HepG2 (cell line): ENCODE data around the gene CHRD. TPM values are rescaled to one million over a fixed set of nuclear protein-coding genes. Genes with fewer than 3 reads are reported as not detected.

Source experiments
- ATAC-seq: fragments of 200-7000 bp; cut with Tn5 transposase; 3 replicates; pipeline ENCODE4 v1.9.1; 2020; ENCODE audit warnings: mild to moderate bottlenecking, moderate library complexity
- BruUV-seq: library from RNA; stranded (reverse); fragments of 400-500 nt; replicated peaks from 2 replicates; lab custom pipeline; 2021; lab: Mats Ljungman, UMichigan
- CTCF ChIA-PET: fragments of 300-600 bp; formaldehyde crosslinking; extraction: SDS; loops from one replicate; lab custom pipeline; 2021; ENCODE audit warnings: low total read pairs, inconsistent platforms, low intra/inter-chr PET ratio; lab: Yijun Ruan, JAX
- POLR2A ChIA-PET: fragments of 350-600 bp; sonication (Branson Sonifier 250); formaldehyde crosslinking; loops from one replicate; lab custom pipeline; 2020; ENCODE audit warnings: antibody characterized with exemption, inconsistent platforms; lab: Yijun Ruan, JAX
- DNase-seq: peaks from one replicate; pipeline ENCODE4 v3.0.0-alpha.2; 2015; ENCODE audit warnings: low spot score
- FAIRE-seq: peaks from 3 replicates; lab custom pipeline; 2011; peaks lifted over from hg19 to GRCh38; lab: Jason Lieb, UNC
- H2AFZ ChIP-seq: one replicate; pipeline ENCODE4 v1.6.1; 2011; ENCODE audit warnings: low read length, inconsistent platforms
- H3K27ac ChIP-seq: fragments of 300-600 bp; 3 replicates; pipeline ENCODE4 v1.8.0; 2011; ENCODE audit warnings: mixed run types, mild to moderate bottlenecking, mixed read lengths, low read length, inconsistent platforms; ENCODE audit not compliant: insufficient read depth; ENCODE audit errors: extremely low read length
- H3K27me3 ChIP-seq, 2 experiments: fragments of 200-600 bp in 1 of 2; 2 replicates in 1 of 2; 3 replicates in 1 of 2; pipeline versions ENCODE4 v1.6.0 to v1.8.0; 2011; ENCODE audit warnings: low read length in 2 of 2, mild to moderate bottlenecking in 2 of 2, moderate library complexity in 2 of 2, inconsistent platforms in 1 of 2; ENCODE audit not compliant: insufficient read depth in 2 of 2, control insufficient read depth in 1 of 2
- H3K36me3 ChIP-seq, 2 experiments: fragments of 200-600 bp in 1 of 2; replicated peaks in 1 of 2; 2 replicates in 1 of 2; 3 replicates in 1 of 2; pipeline versions ENCODE4 v1.5.1 to v1.8.0; 2011; ENCODE audit warnings: low read length in 2 of 2, inconsistent platforms in 1 of 2; ENCODE audit not compliant: insufficient read depth in 2 of 2, control insufficient read depth in 1 of 2
- H3K4me1 ChIP-seq: 2 replicates; pipeline ENCODE4 v1.5.1; 2012; ENCODE audit warnings: low read length, inconsistent platforms; ENCODE audit not compliant: insufficient read depth
- H3K4me2 ChIP-seq: 2 replicates; pipeline ENCODE4 v1.6.0; 2011; ENCODE audit warnings: low read depth, low read length, inconsistent platforms
- H3K4me3 ChIP-seq, 3 experiments: fragments of 200-600 bp in 1 of 3; sonication (generic), shearing (Covaris generic) in 1 of 3; replicated peaks in 1 of 3; 2 replicates each; pipeline ENCODE4 v1.5.1; 2011 to 2016; ENCODE audit warnings: low read length in 3 of 3, inconsistent platforms in 2 of 3, low read depth in 2 of 3, mild to moderate bottlenecking in 2 of 3, control low read depth in 1 of 3, mixed read lengths in 1 of 3; ENCODE audit not compliant: insufficient read depth in 1 of 3
- H3K79me2 ChIP-seq: one replicate; pipeline ENCODE4 v1.6.1; 2011; ENCODE audit warnings: low read length, inconsistent platforms; ENCODE audit not compliant: insufficient read depth
- H3K9ac ChIP-seq: 2 replicates; pipeline ENCODE4 v1.6.0; 2011; ENCODE audit warnings: mild to moderate bottlenecking, low read depth, low read length, inconsistent platforms; ENCODE audit not compliant: insufficient read depth
- H3K9me3 ChIP-seq: 2 replicates; pipeline ENCODE4 v1.5.1; 2012; ENCODE audit warnings: mild to moderate bottlenecking, low read length
- H4K20me1 ChIP-seq: 2 replicates; pipeline ENCODE4 v1.6.0; 2011; ENCODE audit warnings: inconsistent platforms, mild to moderate bottlenecking, low read length, moderate library complexity; ENCODE audit not compliant: insufficient read depth
- ZBTB7B ChIP-seq: sonication (generic); formaldehyde crosslinking; IDR thresholded peaks from 2 replicates; pipeline ENCODE4 v1.4.0; 2020; ENCODE audit warnings: missing genetic modification reagents
- ZC3H13 ChIP-seq: sonication (generic); formaldehyde crosslinking; IDR thresholded peaks from 2 replicates; pipeline ENCODE4 v1.8.1; 2023; ENCODE audit warnings: mild to moderate bottlenecking, missing genetic modification reagents, moderate library complexity
- ZNF629 ChIP-seq: sonication (generic); formaldehyde crosslinking; conservative IDR thresholded peaks from 2 replicates; pipeline ENCODE4 v1.5.0; 2020; ENCODE audit warnings: missing genetic modification reagents
- WGBS: methylation state at CpG from one replicate; pipeline ENCODE4 v1.1.6; 2017; ENCODE audit warnings: low lambda C conversion rate; 5-methylcytosine and 5-hydroxymethylcytosine counted together
- in situ Hi-C: cut with HindIII; loops from 2 replicates; pipeline ENCODE4 v1.10.0; 2017; ENCODE audit warnings: low pct_unique_long_range_greater_than_20kb; ENCODE audit not compliant: extremely low pct_ligation_motif_present
- intact Hi-C: fragments of 100-400 bp; cut with micrococcal nuclease; formaldehyde crosslinking; loops from one replicate; pipeline ENCODE4 v1.10.0; 2022; ENCODE audit not compliant: unreplicated experiment
- polyA plus RNA-seq, 8 experiments: library from polyadenylated mRNA; depleted of rRNA in 3 of 8; stranded (reverse) in 7 of 8; unstranded in 1 of 8; fragments of >200 nt; fragmentation: Illumina TruSeq in 4 of 8; extraction: Trizol in 4 of 8; gene quantifications; 2 replicates each; pipeline versions ENCODE4 v1.2.1 to v1.2.3, GENCODE V29; 2011 to 2016; ENCODE audit warnings: low read depth in 4 of 8, missing spikeins in 1 of 8, mixed read lengths in 1 of 8; ENCODE audit not compliant: insufficient read depth in 1 of 8
- total RNA-seq, 5 experiments: library from RNA; depleted of rRNA; stranded (reverse); fragments of >200 nt; fragmentation: Illumina TruSeq; extraction: Trizol; gene quantifications; 2 replicates each; pipeline ENCODE4 v1.2.3, GENCODE V29; 2016; ENCODE audit warnings: low read depth in 1 of 5
- TF ChIP-seq, protein P1 (sequence below): IDR thresholded peaks from 2 replicates; pipeline ENCODE4 v1.6.1; 2016; ENCODE audit warnings: control low read depth
- TF ChIP-seq, protein P2 (sequence below): sonication (generic); formaldehyde crosslinking; IDR thresholded peaks from 2 replicates; pipeline ENCODE4 v1.8.0; 2022; ENCODE audit warnings: mild to moderate bottlenecking, missing genetic modification reagents; ENCODE audit not compliant: insufficient replicate concordance
- TF ChIP-seq, protein P3 (sequence below): sonication (generic); formaldehyde crosslinking; IDR thresholded peaks from 2 replicates; pipeline ENCODE4 v1.8.1; 2023; ENCODE audit warnings: mild to moderate bottlenecking, missing genetic modification reagents

Gene CHRD
- total and polyA plus RNA-seq, 2 of the 13 experiments (the other 11 are each of a cell fraction or from before 2014, with no cell fraction given), result 22.2 to 35.2 TPM

DNA sequence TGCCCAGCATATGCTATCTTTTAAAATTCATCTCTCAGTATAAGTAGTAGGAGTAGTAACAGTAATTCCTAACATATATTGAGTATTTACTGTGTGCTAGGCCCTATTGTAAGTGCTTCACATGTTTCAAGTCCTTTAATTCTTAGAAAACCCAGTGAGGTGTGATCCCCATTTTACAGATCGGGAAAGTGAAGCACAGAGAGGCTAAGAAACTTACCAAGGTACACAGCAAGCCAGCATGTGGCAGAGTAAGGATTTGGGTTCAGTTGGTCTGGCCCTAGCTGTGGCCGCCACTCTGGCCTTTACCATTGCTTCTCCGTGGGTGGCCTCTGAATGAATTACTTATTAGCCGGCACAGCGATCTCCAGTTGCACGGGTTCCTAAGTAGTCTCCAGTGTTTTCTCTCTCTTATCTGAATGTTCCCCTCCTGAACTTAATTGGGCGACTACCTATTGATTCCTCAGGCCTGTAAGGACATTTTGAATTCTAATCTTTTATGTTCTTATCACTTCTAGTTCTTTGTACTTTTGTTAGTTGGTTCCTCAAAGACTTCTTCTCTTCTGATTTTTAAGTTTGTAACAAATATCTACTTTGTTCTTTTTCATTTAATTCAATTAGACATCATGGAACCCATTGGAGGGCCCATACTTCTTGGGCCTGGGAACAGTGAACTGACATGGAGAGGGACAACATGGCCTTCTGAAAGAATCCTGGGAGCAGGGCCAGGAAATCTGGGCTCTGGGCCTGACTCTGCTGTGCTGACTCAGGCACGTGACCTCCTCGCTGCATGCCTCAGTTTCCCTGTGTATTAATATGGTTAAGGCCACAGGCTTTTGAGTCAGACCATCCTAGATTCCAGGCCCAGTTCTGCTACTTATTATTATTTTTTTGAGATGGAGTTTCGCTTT, 30.0 kb upstream of the CHRD start:
- Histone ChIP-seq H3K9ac (no peak overlapping the region), H4K20me1 (no peaks in the 10 kb centered on the region), H3K27me3 (no peaks in the 10 kb centered on the region), H3K4me2 (no peak overlapping the region), H3K36me3 (peaks cover 7 to 28% of the 10 kb centered on the region in 2 experiments; a peak in 4 of 5 replicates), H2AFZ (no peak overlapping the region), H3K79me2 (no peaks in the 10 kb centered on the region), H3K4me3 (no peak overlapping the region), H3K9me3 (no peaks in the 10 kb centered on the region), H3K4me1 (peaks cover 33% of the 10 kb centered on the region), H3K27ac (no peak overlapping the region)
- intact Hi-C loops, result no loop called here
- FAIRE-seq, result no peak
- in situ Hi-C loops, result loop anchor here (5.0 kb wide), 1 partner anchor 192 kb away; no protein-coding TSS in a partner anchor
- no peak for DNase-seq
- WGBS, result 90% methylated on average over 10 of the region's 10 CpGs
- no peak for ATAC-seq
- CTCF ChIA-PET, result no interaction called here
- POLR2A ChIA-PET, result interaction anchor here (2.8 kb wide), 1 partner anchor 12 kb away, joined by 11 read pairs; the partner anchor contains the start of genes CLCN2 and POLR2H
- BruUV-seq, result no TSS peak
- TF ChIP-seq ZNF629 (CRISPR knock-in tag) (peak; percentile 31; the same call in 1 of the 2 replicates), ZC3H13 (CRISPR knock-in tag) (no peak), ZBTB7B (CRISPR knock-in tag) (no peak)
- TF ChIP-seq, protein P1, sequence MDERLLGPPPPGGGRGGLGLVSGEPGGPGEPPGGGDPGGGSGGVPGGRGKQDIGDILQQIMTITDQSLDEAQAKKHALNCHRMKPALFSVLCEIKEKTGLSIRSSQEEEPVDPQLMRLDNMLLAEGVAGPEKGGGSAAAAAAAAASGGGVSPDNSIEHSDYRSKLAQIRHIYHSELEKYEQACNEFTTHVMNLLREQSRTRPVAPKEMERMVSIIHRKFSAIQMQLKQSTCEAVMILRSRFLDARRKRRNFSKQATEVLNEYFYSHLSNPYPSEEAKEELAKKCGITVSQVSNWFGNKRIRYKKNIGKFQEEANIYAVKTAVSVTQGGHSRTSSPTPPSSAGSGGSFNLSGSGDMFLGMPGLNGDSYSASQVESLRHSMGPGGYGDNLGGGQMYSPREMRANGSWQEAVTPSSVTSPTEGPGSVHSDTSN, result no peak
- TF ChIP-seq, protein P2, sequence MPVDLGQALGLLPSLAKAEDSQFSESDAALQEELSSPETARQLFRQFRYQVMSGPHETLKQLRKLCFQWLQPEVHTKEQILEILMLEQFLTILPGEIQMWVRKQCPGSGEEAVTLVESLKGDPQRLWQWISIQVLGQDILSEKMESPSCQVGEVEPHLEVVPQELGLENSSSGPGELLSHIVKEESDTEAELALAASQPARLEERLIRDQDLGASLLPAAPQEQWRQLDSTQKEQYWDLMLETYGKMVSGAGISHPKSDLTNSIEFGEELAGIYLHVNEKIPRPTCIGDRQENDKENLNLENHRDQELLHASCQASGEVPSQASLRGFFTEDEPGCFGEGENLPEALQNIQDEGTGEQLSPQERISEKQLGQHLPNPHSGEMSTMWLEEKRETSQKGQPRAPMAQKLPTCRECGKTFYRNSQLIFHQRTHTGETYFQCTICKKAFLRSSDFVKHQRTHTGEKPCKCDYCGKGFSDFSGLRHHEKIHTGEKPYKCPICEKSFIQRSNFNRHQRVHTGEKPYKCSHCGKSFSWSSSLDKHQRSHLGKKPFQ (CRISPR knock-in tag), result no peak
- TF ChIP-seq, protein P3, sequence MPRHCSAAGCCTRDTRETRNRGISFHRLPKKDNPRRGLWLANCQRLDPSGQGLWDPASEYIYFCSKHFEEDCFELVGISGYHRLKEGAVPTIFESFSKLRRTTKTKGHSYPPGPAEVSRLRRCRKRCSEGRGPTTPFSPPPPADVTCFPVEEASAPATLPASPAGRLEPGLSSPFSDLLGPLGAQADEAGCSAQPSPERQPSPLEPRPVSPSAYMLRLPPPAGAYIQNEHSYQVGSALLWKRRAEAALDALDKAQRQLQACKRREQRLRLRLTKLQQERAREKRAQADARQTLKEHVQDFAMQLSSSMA (CRISPR knock-in tag), result no peak
